K562 (cell line): ENCODE data around the gene HDLBP. TPM values are rescaled to one million over a fixed set of nuclear protein-coding genes. Genes with fewer than 3 reads are reported as not detected.

Source experiments
- BHLHE40 ChIP-seq: IDR thresholded peaks from 2 replicates; pipeline ENCODE4 v1.6.1; 2011; ENCODE audit warnings: low read length, improper control_type of control experiment
- CCNT2 ChIP-seq: IDR thresholded peaks from 2 replicates; pipeline ENCODE4 v1.6.1; 2011; ENCODE audit warnings: borderline replicate concordance, low read depth, mild to moderate bottlenecking, moderate library complexity, mixed read lengths, low read length; ENCODE audit not compliant: insufficient read length; ENCODE audit errors: extremely low read depth
- DNMT1 ChIP-seq: fragments of 450-650 bp; IDR thresholded peaks from 2 replicates; pipeline ENCODE4 v1.6.1; 2016; ENCODE audit warnings: antibody characterized with exemption, mild to moderate bottlenecking
- EGR1 ChIP-seq: fragments of 450-650 bp; conservative IDR thresholded peaks from 2 replicates; pipeline ENCODE4 v1.6.1; 2017; ENCODE audit warnings: mild to moderate bottlenecking
- ETV1 ChIP-seq: fragments of 450-650 bp; conservative IDR thresholded peaks from 2 replicates; pipeline ENCODE4 v1.6.1; 2016; ENCODE audit warnings: missing genetic modification characterization, control low read depth, low read depth, missing compliant biosample characterization
- HDAC1 ChIP-seq, 2 experiments: fragments of 450-650 bp; IDR thresholded peaks; 2 replicates each; pipeline ENCODE4 v1.6.1; 2016 to 2017; ENCODE audit warnings: inconsistent platforms in 1 of 2, mild to moderate bottlenecking in 1 of 2, moderate library complexity in 1 of 2
- HIVEP1 ChIP-seq: fragments of 250-450 bp; sonication (Bioruptor Pico); IDR thresholded peaks from 2 replicates; pipeline ENCODE4 v1.4.0; 2020; ENCODE audit warnings: mild to moderate bottlenecking
- HNRNPH1 ChIP-seq: fragments of 200-400 bp; formaldehyde crosslinking; optimal IDR thresholded peaks from 2 replicates; pipeline ENCODE3; 2017; ENCODE audit warnings: low read depth, mild to moderate bottlenecking, low read length, moderate library complexity
- MYC ChIP-seq, 2 experiments: fragments of 250-450 bp in 1 of 2; sonication (Bioruptor Pico) in 1 of 2; IDR thresholded peaks; 2 replicates each; pipeline versions ENCODE4 v1.5.1 to v1.6.1; 2012 to 2021; ENCODE audit warnings: low read depth in 2 of 2, borderline replicate concordance in 1 of 2, improper control_type of control experiment in 1 of 2, low read length in 1 of 2, mild to moderate bottlenecking in 1 of 2, moderate library complexity in 1 of 2
- MYNN ChIP-seq, 2 experiments: sonication (generic); formaldehyde crosslinking in 1 of 2; IDR thresholded peaks; 2 replicates each; pipeline versions ENCODE4 v1.5.0 to v1.6.1; 2016 to 2020; ENCODE audit warnings: antibody characterized with exemption in 1 of 2, missing genetic modification reagents in 1 of 2
- NCOA2 ChIP-seq, 2 experiments: fragments of 450-650 bp; IDR thresholded peaks; 2 replicates each; pipeline ENCODE4 v1.6.1; 2018; ENCODE audit warnings: mild to moderate bottlenecking in 2 of 2, moderate library complexity in 1 of 2; ENCODE audit not compliant: partially characterized antibody in 2 of 2
- NFIX ChIP-seq: fragments of 250-450 bp; sonication (Bioruptor Pico); IDR thresholded peaks from 2 replicates; pipeline ENCODE4 v1.4.0; 2020; ENCODE audit warnings: low read depth, mild to moderate bottlenecking, moderate library complexity
- PML ChIP-seq: IDR thresholded peaks from 2 replicates; pipeline ENCODE4 v1.6.1; 2012; ENCODE audit warnings: low read length, inconsistent platforms
- SP1 ChIP-seq: sonication (generic); formaldehyde crosslinking; IDR thresholded peaks from 2 replicates; pipeline ENCODE4 v1.8.1; 2022; ENCODE audit warnings: mild to moderate bottlenecking, missing genetic modification reagents
- TARDBP ChIP-seq: fragments of 450-650 bp; IDR thresholded peaks from 2 replicates; pipeline ENCODE4 v1.6.1; 2016
- YBX1 ChIP-seq: fragments of 450-650 bp; IDR thresholded peaks from 2 replicates; pipeline ENCODE4 v1.7.1; 2016; ENCODE audit warnings: mild to moderate bottlenecking
- ZNF184 ChIP-seq: sonication (generic); formaldehyde crosslinking; IDR thresholded peaks from 2 replicates; pipeline ENCODE4 v1.5.0; 2020; ENCODE audit warnings: missing genetic modification reagents
- polyA plus RNA-seq, 8 experiments: library from polyadenylated mRNA; depleted of rRNA in 4 of 8; stranded (reverse) in 5 of 8; unstranded in 3 of 8; fragments of >200 nt; fragmentation: Nextera tagmentation in 2 of 8; fragmentation: Illumina TruSeq in 1 of 8; extraction: Ambion mirVana in 2 of 8; extraction: Trizol in 1 of 8; gene quantifications; 2 replicates each; pipeline versions ENCODE4 v1.2.1 to v1.2.3, GENCODE V29; 2011 to 2014; ENCODE audit warnings: inconsistent platforms in 1 of 8, missing spikeins in 1 of 8
- total RNA-seq, 7 experiments: library from RNA; depleted of rRNA in 6 of 7; stranded (reverse); fragments of >200 nt in 6 of 7; fragmentation: Illumina TruSeq in 2 of 7; extraction: Trizol in 2 of 7; gene quantifications; 2 replicates each; pipeline versions ENCODE4 v1.2.1 to v1.2.3, GENCODE V29; 2011 to 2021; ENCODE audit warnings: low replicate concordance in 1 of 7
- TF ChIP-seq, protein P1 (sequence below): fragments of 200-800 bp; sonication (Bioruptor generic); IDR thresholded peaks from 2 replicates; pipeline ENCODE4 v1.6.1; 2017; ENCODE audit warnings: missing genetic modification characterization, missing compliant biosample characterization
- TF ChIP-seq, protein P2 (sequence below): sonication (generic); formaldehyde crosslinking; IDR thresholded peaks from 2 replicates; pipeline ENCODE4 v1.8.0; 2023; ENCODE audit warnings: mild to moderate bottlenecking, missing genetic modification reagents
- TF ChIP-seq, protein P3 (sequence below): sonication (generic); formaldehyde crosslinking; IDR thresholded peaks from 2 replicates; pipeline ENCODE4 v1.9.0; 2022; ENCODE audit warnings: mild to moderate bottlenecking, missing genetic modification reagents
- TF ChIP-seq, protein P4 (sequence below): fragments of 450-650 bp; formaldehyde crosslinking; IDR thresholded peaks from 2 replicates; pipeline ENCODE4 v1.4.0; 2020; ENCODE audit warnings: mild to moderate bottlenecking, moderate library complexity
- TF ChIP-seq, protein P5 (sequence below): fragments of 250-450 bp; sonication (Bioruptor Pico); IDR thresholded peaks from 2 replicates; pipeline ENCODE4 v1.8.0; 2022; ENCODE audit warnings: moderate library complexity, mild to moderate bottlenecking, inconsistent platforms

HDLBP gene
- total and polyA plus RNA-seq, 9 of the 15 experiments (the other 6 are each of a cell fraction or from before 2014, with no cell fraction given), result 24.4 to 378 (median 146) TPM

DNA sequence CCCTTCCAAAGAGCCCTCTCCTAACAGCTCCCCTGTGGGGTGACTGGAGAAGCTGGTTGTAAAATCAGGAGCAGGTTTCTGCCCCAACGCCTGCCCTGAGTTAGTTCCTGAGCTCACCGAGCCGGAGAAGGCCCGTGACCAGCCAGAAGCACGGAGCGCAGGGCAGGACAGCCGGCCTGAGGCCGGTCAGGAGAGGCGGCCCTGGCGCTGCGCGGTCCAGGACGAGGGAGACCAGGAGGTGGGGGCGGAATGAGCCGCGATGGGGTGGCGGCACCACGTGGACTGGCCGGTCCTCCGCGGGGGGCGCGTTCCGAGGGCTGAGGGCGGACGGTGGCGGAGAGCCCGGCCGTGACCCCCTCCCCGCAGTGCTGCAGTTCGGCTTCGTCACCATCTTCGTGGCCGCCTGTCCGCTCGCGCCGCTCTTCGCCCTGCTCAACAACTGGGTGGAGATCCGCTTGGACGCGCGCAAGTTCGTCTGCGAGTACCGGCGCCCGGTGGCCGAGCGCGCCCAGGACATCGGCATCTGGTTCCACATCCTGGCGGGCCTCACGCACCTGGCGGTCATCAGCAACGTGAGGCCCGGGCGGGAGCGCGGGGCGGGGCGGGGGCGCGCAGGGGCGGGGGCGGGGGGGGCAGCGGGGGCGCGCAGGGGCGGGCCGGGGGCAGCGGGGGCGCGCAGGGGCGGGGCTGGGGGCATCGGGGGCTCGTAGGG lies 98.0 kb downstream of the HDLBP start (continued):
- TF ChIP-seq BHLHE40 (0 out of 2 replicates have a peak, but pooled peaks have one; percentile 32), DNMT1 (no peak), YBX1 (no peak), SP1 (peak; percentile 43; the same call in 1 of the 2 replicates), ETV1 (tag) (no peak), NCOA2 (IDR thresholded peaks at IDR 0.05; ENCODE audit: partially characterized antibody in 2 of 2) (no peak), HIVEP1 (CRISPR knock-in tag) (no peak), MYC (IDR thresholded peaks at IDR 0.05; ENCODE audit: low read depth, low read length) (peak; percentile 38; the same call in 1 of the 2 replicates), MYC (CRISPR knock-in tag; IDR thresholded peaks at IDR 0.05; ENCODE audit: borderline replicate concordance, low read depth) (no peak), EGR1 (peak; percentile 51; the same call in 1 of the 2 replicates), MYNN (IDR thresholded peaks at IDR 0.05) (no peak), MYNN (CRISPR knock-in tag; IDR thresholded peaks at IDR 0.05) (no peak), PML (no peak), TARDBP (no peak), NFIX (CRISPR knock-in tag) (no peak), ZNF184 (CRISPR knock-in tag) (no peak), HNRNPH1 (no peak), HDAC1 (IDR thresholded peaks at IDR 0.05) (peak in 1 of 2 experiments; percentile 33; a peak in 1 of 4 replicates), CCNT2 (peak; percentile 7)
- TF ChIP-seq, protein P1, sequence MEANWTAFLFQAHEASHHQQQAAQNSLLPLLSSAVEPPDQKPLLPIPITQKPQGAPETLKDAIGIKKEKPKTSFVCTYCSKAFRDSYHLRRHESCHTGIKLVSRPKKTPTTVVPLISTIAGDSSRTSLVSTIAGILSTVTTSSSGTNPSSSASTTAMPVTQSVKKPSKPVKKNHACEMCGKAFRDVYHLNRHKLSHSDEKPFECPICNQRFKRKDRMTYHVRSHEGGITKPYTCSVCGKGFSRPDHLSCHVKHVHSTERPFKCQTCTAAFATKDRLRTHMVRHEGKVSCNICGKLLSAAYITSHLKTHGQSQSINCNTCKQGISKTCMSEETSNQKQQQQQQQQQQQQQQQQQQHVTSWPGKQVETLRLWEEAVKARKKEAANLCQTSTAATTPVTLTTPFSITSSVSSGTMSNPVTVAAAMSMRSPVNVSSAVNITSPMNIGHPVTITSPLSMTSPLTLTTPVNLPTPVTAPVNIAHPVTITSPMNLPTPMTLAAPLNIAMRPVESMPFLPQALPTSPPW (CRISPR knock-in tag), result peak; percentile 85
- TF ChIP-seq, protein P2, sequence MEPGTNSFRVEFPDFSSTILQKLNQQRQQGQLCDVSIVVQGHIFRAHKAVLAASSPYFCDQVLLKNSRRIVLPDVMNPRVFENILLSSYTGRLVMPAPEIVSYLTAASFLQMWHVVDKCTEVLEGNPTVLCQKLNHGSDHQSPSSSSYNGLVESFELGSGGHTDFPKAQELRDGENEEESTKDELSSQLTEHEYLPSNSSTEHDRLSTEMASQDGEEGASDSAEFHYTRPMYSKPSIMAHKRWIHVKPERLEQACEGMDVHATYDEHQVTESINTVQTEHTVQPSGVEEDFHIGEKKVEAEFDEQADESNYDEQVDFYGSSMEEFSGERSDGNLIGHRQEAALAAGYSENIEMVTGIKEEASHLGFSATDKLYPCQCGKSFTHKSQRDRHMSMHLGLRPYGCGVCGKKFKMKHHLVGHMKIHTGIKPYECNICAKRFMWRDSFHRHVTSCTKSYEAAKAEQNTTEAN, result no peak
- TF ChIP-seq, protein P3, sequence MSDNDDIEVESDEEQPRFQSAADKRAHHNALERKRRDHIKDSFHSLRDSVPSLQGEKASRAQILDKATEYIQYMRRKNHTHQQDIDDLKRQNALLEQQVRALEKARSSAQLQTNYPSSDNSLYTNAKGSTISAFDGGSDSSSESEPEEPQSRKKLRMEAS (CRISPR knock-in tag), result peak; percentile 82
- TF ChIP-seq, protein P4, sequence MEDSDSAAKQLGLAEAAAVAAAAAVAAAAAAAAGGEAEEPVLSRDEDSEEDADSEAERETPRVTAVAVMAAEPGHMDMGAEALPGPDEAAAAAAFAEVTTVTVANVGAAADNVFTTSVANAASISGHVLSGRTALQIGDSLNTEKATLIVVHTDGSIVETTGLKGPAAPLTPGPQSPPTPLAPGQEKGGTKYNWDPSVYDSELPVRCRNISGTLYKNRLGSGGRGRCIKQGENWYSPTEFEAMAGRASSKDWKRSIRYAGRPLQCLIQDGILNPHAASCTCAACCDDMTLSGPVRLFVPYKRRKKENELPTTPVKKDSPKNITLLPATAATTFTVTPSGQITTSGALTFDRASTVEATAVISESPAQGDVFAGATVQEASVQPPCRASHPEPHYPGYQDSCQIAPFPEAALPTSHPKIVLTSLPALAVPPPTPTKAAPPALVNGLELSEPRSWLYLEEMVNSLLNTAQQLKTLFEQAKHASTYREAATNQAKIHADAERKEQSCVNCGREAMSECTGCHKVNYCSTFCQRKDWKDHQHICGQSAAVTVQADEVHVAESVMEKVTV, result no peak
- TF ChIP-seq, protein P5, sequence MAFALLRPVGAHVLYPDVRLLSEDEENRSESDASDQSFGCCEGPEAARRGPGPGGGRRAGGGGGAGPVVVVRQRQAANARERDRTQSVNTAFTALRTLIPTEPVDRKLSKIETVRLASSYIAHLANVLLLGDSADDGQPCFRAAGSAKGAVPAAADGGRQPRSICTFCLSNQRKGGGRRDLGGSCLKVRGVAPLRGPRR (CRISPR knock-in tag), result no peak
